ENCODE data around the gene CHD3. TPM values are rescaled to one million over a fixed set of nuclear protein-coding genes. Genes with fewer than 3 reads are reported as not detected.

Gene CHD3
- polyA plus RNA-seq, 1 of the 3 experiments (the other 2 are of a cell fraction): 56.2 TPM

DNA sequence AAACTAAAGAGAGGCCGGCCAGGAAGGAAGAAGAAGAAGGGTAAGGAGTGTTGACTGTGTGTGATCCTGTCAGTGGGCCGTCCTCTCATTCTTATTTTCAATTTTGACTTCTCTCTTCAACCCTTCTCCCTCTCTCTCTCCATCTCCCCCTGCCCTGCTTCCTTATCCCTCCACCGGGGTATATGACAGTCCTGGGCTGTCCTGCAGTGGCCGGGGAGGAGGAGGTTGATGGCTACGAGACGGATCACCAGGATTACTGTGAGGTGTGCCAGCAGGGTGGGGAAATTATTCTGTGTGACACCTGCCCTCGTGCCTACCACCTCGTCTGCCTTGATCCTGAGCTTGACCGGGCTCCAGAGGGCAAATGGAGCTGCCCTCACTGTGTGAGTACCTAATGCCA is 5.6 kb downstream of the CHD3 start:
- no peak for DNase-seq
- Histone ChIP-seq H3K79me2 (ENCODE audit: insufficient read depth) (peaks cover 13% of the 10 kb centered on the region), H3K4me3 (ENCODE audit: low read depth in 2 of 2, low read length in 1 of 2) (no peak overlapping the region), H3K9me2 (no peaks in the 10 kb centered on the region), H3K27ac (ENCODE audit: low read depth in 2 of 2, low read length in 1 of 2) (no peak overlapping the region), H4K20me1 (ENCODE audit: insufficient read depth) (peaks cover 3% of the 10 kb centered on the region; the same call in 1 of the 2 replicates), H3K36me3 (replicated peaks in 1 of 2; ENCODE audit: control insufficient read depth in 1 of 2, insufficient read depth in 2 of 2, low read length in 1 of 2) (peaks cover 64 to 81% of the 10 kb centered on the region in 2 experiments), H3K4me1 (ENCODE audit: control insufficient read depth in 1 of 2, insufficient read depth in 2 of 2, low read depth in 1 of 2, low read length in 1 of 2) (peaks cover 7 to 9% of the 10 kb centered on the region in 2 experiments; a peak in 3 of 4 replicates), H3F3A (replicated peaks; ENCODE audit: insufficient read depth) (no peaks in the 10 kb centered on the region), H3K27me3 (ENCODE audit: insufficient read depth) (no peaks in the 10 kb centered on the region), H3K4me2 (no peak overlapping the region), H3K9me3 (no peaks in the 10 kb centered on the region), H3K9ac (no peak overlapping the region), H2AFZ (ENCODE audit: low read depth) (no peak overlapping the region)
- TF ChIP-seq FOSL2 (IDR thresholded peaks at IDR 0.05; ENCODE audit: borderline replicate concordance, low read depth) (no peak), FOXJ3 (CRISPR knock-in tag; IDR thresholded peaks at IDR 0.05) (no peak), TAF1 (IDR thresholded peaks at IDR 0.05; ENCODE audit: borderline replicate concordance, low read depth, low read length) (no peak), RAD21 (IDR thresholded peaks at IDR 0.05; ENCODE audit: low read length) (no peak), JUND (IDR thresholded peaks at IDR 0.05) (no peak), RFX5 (IDR thresholded peaks at IDR 0.05; ENCODE audit: low read length) (no peak), IRF3 (IDR thresholded peaks at IDR 0.05; ENCODE audit: low read depth, low read length) (no peak), SMC3 (IDR thresholded peaks at IDR 0.05; ENCODE audit: low read depth, low read length) (no peak), MAX (IDR thresholded peaks at IDR 0.05; ENCODE audit: low read depth) (no peak), CHD2 (IDR thresholded peaks at IDR 0.05; ENCODE audit: low read length, partially characterized antibody) (no peak), TEAD4 (IDR thresholded peaks at IDR 0.05; ENCODE audit: borderline replicate concordance, insufficient read depth) (no peak), GABPA (IDR thresholded peaks at IDR 0.05; ENCODE audit: low read depth) (no peak), SIN3A (IDR thresholded peaks at IDR 0.05; ENCODE audit: borderline replicate concordance, low read depth, low read length) (no peak), POLR2AphosphoS5 (IDR thresholded peaks at IDR 0.05; ENCODE audit: low read depth, low read length) (no peak), MEF2A (IDR thresholded peaks at IDR 0.05; ENCODE audit: borderline replicate concordance, low read depth) (no peak), YY1 (IDR thresholded peaks at IDR 0.05; ENCODE audit: low read depth) (no peak)
- TF ChIP-seq, protein P1, sequence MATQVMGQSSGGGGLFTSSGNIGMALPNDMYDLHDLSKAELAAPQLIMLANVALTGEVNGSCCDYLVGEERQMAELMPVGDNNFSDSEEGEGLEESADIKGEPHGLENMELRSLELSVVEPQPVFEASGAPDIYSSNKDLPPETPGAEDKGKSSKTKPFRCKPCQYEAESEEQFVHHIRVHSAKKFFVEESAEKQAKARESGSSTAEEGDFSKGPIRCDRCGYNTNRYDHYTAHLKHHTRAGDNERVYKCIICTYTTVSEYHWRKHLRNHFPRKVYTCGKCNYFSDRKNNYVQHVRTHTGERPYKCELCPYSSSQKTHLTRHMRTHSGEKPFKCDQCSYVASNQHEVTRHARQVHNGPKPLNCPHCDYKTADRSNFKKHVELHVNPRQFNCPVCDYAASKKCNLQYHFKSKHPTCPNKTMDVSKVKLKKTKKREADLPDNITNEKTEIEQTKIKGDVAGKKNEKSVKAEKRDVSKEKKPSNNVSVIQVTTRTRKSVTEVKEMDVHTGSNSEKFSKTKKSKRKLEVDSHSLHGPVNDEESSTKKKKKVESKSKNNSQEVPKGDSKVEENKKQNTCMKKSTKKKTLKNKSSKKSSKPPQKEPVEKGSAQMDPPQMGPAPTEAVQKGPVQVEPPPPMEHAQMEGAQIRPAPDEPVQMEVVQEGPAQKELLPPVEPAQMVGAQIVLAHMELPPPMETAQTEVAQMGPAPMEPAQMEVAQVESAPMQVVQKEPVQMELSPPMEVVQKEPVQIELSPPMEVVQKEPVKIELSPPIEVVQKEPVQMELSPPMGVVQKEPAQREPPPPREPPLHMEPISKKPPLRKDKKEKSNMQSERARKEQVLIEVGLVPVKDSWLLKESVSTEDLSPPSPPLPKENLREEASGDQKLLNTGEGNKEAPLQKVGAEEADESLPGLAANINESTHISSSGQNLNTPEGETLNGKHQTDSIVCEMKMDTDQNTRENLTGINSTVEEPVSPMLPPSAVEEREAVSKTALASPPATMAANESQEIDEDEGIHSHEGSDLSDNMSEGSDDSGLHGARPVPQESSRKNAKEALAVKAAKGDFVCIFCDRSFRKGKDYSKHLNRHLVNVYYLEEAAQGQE (IDR thresholded peaks at IDR 0.05; ENCODE audit: low read depth, low read length): no peak
- WGBS (ENCODE audit: low lambda C conversion rate): 90% methylated on average over 9 of the region's 9 CpGs
- ChIA-PET POLR2A (no interaction called here), CTCF (interaction anchor here (3.5 to 9.4 kb wide), 2 partner anchors 31 to 32 kb away, joined by 13 to 143 read pairs; no protein-coding TSS in a partner anchor)

Measured in SK-N-SH (cell line).